ENCODE results near the gene ROBO4. TPM values are rescaled to one million over a fixed set of nuclear protein-coding genes. Genes with fewer than 3 reads are reported as not detected.
A peak's percentile ranks its signal among the peaks of the same experiment; 100 is the strongest.

ROBO4 gene
- total RNA-seq, 1 donor from 2014 or later, result 1.9 TPM

DNA sequence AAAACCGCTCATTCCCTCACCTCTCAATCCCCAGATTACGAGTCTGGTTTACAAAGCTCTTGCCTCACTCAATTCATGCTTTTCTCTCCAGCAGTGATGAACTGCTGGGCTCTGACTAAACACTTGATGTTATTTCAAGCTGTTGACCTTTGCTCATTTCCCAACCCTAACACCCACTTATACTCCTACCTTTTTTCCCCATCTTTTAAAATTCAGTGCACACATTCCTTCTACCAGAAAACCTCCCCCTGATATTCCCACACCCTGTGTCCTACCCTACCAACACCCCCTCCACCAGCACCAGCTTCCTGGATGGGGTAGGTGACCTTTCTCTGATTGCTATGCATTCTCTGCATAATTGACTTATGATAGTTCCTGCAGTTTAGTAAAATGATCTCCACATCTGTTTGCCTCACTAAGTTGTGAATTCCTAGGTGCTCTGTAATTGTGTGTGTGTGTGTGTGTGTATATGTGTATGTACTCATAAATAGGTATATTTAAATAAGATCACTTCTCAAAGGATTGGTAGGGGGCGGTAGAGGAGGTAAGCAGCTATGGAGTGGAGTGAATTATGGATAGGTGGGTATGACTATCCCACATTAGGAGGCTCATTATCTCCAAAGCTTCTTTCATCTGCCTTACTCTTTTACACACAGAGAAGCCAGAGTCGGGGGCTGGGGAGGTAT is 37.3 kb upstream of the ROBO4 start:
- H3K4me3 ChIP-seq (ENCODE audit: low read depth, low read length), result no peak overlapping the region
- peak; percentile 73 for DNase-seq (ENCODE audit: low read depth)
- TF ChIP-seq, protein P1, sequence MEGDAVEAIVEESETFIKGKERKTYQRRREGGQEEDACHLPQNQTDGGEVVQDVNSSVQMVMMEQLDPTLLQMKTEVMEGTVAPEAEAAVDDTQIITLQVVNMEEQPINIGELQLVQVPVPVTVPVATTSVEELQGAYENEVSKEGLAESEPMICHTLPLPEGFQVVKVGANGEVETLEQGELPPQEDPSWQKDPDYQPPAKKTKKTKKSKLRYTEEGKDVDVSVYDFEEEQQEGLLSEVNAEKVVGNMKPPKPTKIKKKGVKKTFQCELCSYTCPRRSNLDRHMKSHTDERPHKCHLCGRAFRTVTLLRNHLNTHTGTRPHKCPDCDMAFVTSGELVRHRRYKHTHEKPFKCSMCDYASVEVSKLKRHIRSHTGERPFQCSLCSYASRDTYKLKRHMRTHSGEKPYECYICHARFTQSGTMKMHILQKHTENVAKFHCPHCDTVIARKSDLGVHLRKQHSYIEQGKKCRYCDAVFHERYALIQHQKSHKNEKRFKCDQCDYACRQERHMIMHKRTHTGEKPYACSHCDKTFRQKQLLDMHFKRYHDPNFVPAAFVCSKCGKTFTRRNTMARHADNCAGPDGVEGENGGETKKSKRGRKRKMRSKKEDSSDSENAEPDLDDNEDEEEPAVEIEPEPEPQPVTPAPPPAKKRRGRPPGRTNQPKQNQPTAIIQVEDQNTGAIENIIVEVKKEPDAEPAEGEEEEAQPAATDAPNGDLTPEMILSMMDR (conservative IDR thresholded peaks at IDR 0.05; ENCODE audit: low read depth, low read length), result peak; percentile 25

DNA sequence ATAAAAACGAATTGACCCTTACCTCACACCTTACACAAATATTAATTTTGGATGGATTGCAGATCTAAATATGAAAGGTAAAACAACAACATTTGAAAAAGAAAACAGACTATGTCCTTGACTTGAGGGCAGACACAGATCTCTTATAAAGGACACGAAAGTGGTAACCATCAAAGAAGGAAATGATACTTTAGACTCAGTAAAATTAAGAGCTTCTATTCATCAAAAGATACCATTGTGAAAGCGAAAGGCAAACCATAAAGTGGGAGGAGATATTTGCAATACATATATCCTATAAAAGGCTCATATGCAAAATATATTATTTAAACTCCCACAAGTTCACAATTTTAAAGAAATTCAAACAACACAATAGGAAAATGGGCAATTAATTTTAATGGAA is 33.1 kb upstream of the ROBO4 start:
- TF ChIP-seq, protein P1 (conservative IDR thresholded peaks at IDR 0.05; ENCODE audit: low read depth, low read length), result no peak
- no peak overlapping the region for H3K4me3 ChIP-seq (ENCODE audit: low read depth, low read length)
- DNase-seq (ENCODE audit: low read depth), result no peak

DNA sequence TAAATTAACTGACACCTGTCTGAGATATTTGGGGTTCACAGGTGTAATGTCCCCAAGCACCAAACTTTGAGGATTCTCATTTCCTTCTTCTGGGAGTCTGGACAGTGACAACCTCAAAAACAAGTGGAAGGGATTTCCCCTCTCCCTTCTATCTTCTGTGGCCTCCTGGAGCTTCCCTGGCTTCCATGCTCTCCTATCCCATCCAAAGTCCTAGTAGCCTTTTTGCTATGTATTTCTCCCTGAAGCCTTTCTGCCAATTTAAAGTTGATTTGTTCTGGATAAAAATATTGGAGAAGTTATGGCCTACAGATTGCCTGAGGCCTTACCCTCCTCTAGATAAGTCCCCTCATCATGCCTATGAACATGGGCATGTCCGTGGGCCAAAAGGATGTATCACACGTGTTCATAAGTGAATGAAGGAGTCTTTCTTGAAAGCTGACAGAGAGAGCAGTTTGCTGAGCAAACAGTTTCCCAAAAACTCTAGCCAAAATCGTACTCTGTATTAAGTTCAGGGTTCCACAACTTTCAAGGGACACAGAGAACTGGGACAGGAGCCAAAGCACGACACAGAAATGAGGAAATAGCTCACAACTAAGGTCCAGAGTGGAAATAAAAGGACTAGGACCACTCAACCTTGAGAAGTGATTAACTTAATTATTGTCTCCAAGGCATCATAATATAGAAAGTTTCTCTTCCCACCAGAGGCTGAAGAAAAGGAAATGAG is 31.4 kb upstream of the ROBO4 start:
- H3K4me3 ChIP-seq (ENCODE audit: low read depth, low read length), result no peak overlapping the region
- TF ChIP-seq, protein P1 (conservative IDR thresholded peaks at IDR 0.05; ENCODE audit: low read depth, low read length), result no peak
- DNase-seq (ENCODE audit: low read depth), result no peak

DNA sequence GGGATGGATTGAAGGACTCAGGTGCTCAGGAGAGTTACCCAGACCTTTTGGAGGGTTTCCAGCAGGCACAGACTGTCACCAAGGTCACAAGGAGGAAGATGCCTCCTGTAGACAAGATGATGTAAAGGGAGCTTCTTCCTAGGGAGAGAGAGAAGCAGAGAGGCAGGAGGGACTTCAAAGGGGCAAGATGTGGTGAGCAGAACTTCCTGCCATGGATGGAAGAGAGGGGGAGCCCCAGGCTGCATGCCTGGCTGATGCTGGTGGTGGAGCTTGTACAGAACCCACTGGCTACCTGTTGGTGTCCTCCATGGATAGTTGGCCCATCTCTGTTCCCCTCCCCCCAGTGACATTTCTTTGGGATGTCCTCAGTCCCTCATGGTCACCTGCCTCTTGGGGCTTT is 25.6 kb upstream of the ROBO4 start:
- H3K4me3 ChIP-seq (ENCODE audit: low read depth, low read length), result no peak overlapping the region
- TF ChIP-seq, protein P1 (conservative IDR thresholded peaks at IDR 0.05; ENCODE audit: low read depth, low read length), result no peak
- DNase-seq (ENCODE audit: low read depth), result no peak

DNA sequence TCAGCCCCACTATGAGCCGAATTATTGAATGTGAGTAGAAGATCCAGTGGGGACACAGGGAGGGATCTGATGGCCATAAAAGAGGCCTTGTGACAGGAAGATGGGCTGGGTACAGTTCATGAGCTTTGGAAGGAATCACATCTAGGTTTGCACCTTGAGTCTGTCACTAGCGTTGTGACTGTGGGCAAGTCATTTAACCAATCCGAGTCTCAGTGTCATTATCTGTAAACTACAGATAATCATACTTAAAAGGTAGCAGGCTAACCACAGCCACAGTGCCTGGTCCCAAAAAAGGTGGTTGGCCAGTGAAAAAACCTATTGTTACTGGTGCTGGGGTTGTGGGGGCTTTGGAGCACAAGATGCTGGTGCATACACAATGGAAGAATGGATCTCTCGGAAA is 25.2 kb upstream of the ROBO4 start:
- TF ChIP-seq, protein P1 (conservative IDR thresholded peaks at IDR 0.05; ENCODE audit: low read depth, low read length), result no peak
- no peak for DNase-seq (ENCODE audit: low read depth)
- H3K4me3 ChIP-seq (ENCODE audit: low read depth, low read length), result no peak overlapping the region

DNA sequence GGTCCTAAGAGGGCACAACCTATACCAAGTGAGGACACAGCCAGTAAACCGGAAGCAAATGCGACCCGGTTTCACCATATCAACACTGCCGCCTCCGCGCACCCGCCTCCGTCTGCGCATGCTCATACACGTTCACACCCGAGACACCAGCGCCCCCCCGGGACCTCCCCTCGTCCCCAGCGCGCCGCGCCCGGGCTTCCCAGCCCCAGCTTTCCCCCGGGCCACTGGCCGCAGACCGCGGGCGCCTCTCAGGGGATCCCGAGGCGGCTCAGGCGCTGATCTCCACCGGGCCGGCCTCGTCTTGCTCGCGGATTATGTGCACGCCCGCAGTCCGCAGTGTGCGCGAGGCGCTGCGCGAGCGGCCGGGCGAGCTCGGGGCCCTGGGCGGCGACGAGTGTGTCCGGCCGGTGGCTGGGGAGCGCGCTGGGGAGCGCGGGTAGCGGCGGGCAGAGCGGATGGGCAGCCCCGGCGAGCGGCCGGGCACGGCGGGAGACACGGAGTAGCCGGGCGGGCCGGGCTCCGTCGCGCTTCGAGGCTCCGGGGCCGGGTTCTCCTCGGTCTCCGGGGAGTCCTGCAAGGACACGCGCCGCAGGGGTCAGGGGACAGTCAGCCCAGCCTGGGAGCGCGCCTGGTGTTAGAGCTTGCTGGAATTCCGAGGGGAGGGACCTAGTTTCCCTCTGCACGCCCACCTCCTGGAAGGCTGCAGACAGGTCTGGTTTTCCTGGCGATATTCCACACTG is 23.4 kb upstream of the ROBO4 start:
- TF ChIP-seq, protein P1 (conservative IDR thresholded peaks at IDR 0.05; ENCODE audit: low read depth, low read length), result no peak
- DNase-seq (ENCODE audit: low read depth), result no peak
- peak overlapping the region; percentile 47 for H3K4me3 ChIP-seq (ENCODE audit: low read depth, low read length)
